ENCODE results near the gene CBR3. TPM values are rescaled to one million over a fixed set of nuclear protein-coding genes. Genes with fewer than 3 reads are reported as not detected.

CBR3 gene
- total and polyA plus RNA-seq, 2 donors (not counting 3 experiments of a cell fraction or from before 2014, with no cell fraction given) = 9.7 to 13.3 TPM

GRCh38 chr21:36179145-36179544 lies 44.3 kb downstream of the CBR3 start:
- no peaks in the 10 kb centered on the region for H3K79me2 ChIP-seq (ENCODE audit: control insufficient read depth, insufficient read depth, low read length)
- ChIA-PET POLR2A (no interaction called here), CTCF (no interaction called here)
- no peaks in the 10 kb centered on the region for H3K4me1 ChIP-seq (ENCODE audit: control insufficient read depth, extremely low read depth, insufficient read depth, low read length)
- no peaks in the 10 kb centered on the region for H3K9me1 ChIP-seq (replicated peaks; ENCODE audit: control insufficient read depth, extremely low read depth, insufficient read depth, low read length)
- no peak overlapping the region for H3K4me3 ChIP-seq (replicated peaks in 1 of 3; ENCODE audit: insufficient read depth in 1 of 3, low read depth in 1 of 3, low read length in 3 of 3)
- no peak overlapping the region for H2AFZ ChIP-seq (ENCODE audit: low read depth, low read length)
- H4K20me1 ChIP-seq (replicated peaks; ENCODE audit: control insufficient read depth, extremely low read depth, insufficient read depth, low read length) = no peaks in the 10 kb centered on the region
- no peak for DNase-seq (ENCODE audit: low read depth, low spot score)
- intact Hi-C loops (cut with micrococcal nuclease) = no loop called here
- no peaks in the 10 kb centered on the region for H3K9me3 ChIP-seq (replicated peaks; ENCODE audit: control insufficient read depth, insufficient read depth, low read length)
- H3K4me2 ChIP-seq (ENCODE audit: insufficient read depth, low read length) = no peak overlapping the region
- no peak for FAIRE-seq
- BruUV-seq (replicated peaks) = no TSS peak
- no peaks in the 10 kb centered on the region for H3K36me3 ChIP-seq (ENCODE audit: control insufficient read depth in 2 of 2, extremely low read depth in 1 of 2, insufficient read depth in 2 of 2, low read length in 2 of 2)
- dilution Hi-C loops (cut with MboI; ENCODE audit: extremely low pct_ligation_motif_present, low sequenced_read_pairs) = no loop called here
- no peak overlapping the region for H3K27ac ChIP-seq (ENCODE audit: insufficient read depth, low read depth, low read length)
- no peak for TF ChIP-seq EZH2 (IDR thresholded peaks at IDR 0.05; ENCODE audit: borderline replicate concordance, low read depth, low read length, severe bottlenecking)
- no peak for TF ChIP-seq CTCF (IDR thresholded peaks at IDR 0.05; ENCODE audit: extremely low read depth in 1 of 2, insufficient read depth in 1 of 2, low read depth in 1 of 2, low read length in 2 of 2)
- no peak for TF ChIP-seq MAX (IDR thresholded peaks at IDR 0.05; ENCODE audit: insufficient read depth, insufficient read length)
- no peak for TF ChIP-seq JUN (IDR thresholded peaks at IDR 0.05; ENCODE audit: borderline replicate concordance, insufficient read depth, insufficient read length, low read depth)
- no peak for TF ChIP-seq MYC (IDR thresholded peaks at IDR 0.05; ENCODE audit: low read depth, low read length)
- TF ChIP-seq POLR2AphosphoS5 (IDR thresholded peaks at IDR 0.05; ENCODE audit: insufficient read depth, low read depth, low read length) = no peak
- TF ChIP-seq GATA2 (IDR thresholded peaks at IDR 0.05; ENCODE audit: insufficient read depth, insufficient read length, low read depth, low read length) = no peak
- no peak for TF ChIP-seq POLR2A (IDR thresholded peaks at IDR 0.05; ENCODE audit: low read depth, low read length)
- TF ChIP-seq FOS (IDR thresholded peaks at IDR 0.05; ENCODE audit: borderline replicate concordance, insufficient read depth, low read length) = no peak
- H3K27me3 ChIP-seq (ENCODE audit: control insufficient read depth in 2 of 2, insufficient read depth in 2 of 2, low read length in 2 of 2) = no peaks in the 10 kb centered on the region
- H3K9ac ChIP-seq (replicated peaks; ENCODE audit: extremely low read depth, insufficient read depth, low read length) = no peak overlapping the region

All from endothelial cell of umbilical vein (primary cell).